CD14-positive monocyte (primary cell): Measurements from ENCODE around the gene PDE8B. TPM values are rescaled to one million over a fixed set of nuclear protein-coding genes. Genes with fewer than 3 reads are reported as not detected.

ENCODE experiments used
- DNase-seq, 3 donors: peaks; one replicate each; pipeline ENCODE4 v3.0.0-alpha.2; 2011 to 2022
- H2AFZ ChIP-seq: 2 replicates; pipeline ENCODE4 v1.6.0; 2012; ENCODE audit warnings: mild to moderate bottlenecking, low read depth, low read length, inconsistent platforms; ENCODE audit not compliant: insufficient read depth, poor library complexity, severe bottlenecking
- H3K27ac ChIP-seq, 2 donors: 1 replicate in 1 of 2; 2 replicates in 1 of 2; pipeline ENCODE4 v1.5.1; 2012 to 2013; ENCODE audit warnings: low read length in 2 of 2, control low read depth in 1 of 2, inconsistent platforms in 1 of 2, low read depth in 1 of 2, mild to moderate bottlenecking in 1 of 2
- H3K27me3 ChIP-seq, 2 donors: one replicate each; pipeline versions ENCODE4 v1.6.0 to v1.6.1; 2011 to 2013; ENCODE audit warnings: low read length in 2 of 2; ENCODE audit not compliant: control insufficient read depth in 2 of 2, insufficient read depth in 2 of 2
- H3K36me3 ChIP-seq, 2 donors: replicated peaks in 1 of 2; 1 replicate in 1 of 2; 2 replicates in 1 of 2; pipeline versions ENCODE4 v1.5.1 to v1.6.1; 2012 to 2013; ENCODE audit warnings: low read length in 2 of 2, control low read depth in 1 of 2, inconsistent platforms in 1 of 2, mild to moderate bottlenecking in 1 of 2; ENCODE audit not compliant: insufficient read depth in 2 of 2, control insufficient read depth in 1 of 2
- H3K4me1 ChIP-seq, 2 donors: 1 replicate in 1 of 2; 2 replicates in 1 of 2; pipeline versions ENCODE4 v1.5.1 to v1.6.1; 2012 to 2013; ENCODE audit warnings: low read length in 2 of 2, control low read depth in 1 of 2, inconsistent platforms in 1 of 2, mild to moderate bottlenecking in 1 of 2, moderate library complexity in 1 of 2; ENCODE audit not compliant: insufficient read depth in 2 of 2, control insufficient read depth in 1 of 2
- H3K4me2 ChIP-seq: replicated peaks from 2 replicates; pipeline ENCODE3; 2012; ENCODE audit warnings: low read length, moderate library complexity, mild to moderate bottlenecking; ENCODE audit not compliant: poor library complexity, severe bottlenecking; ENCODE audit errors: extremely low read depth
- H3K4me3 ChIP-seq, 3 experiments: fragments of 200-600 bp in 1 of 3; sonication (generic) in 1 of 3; replicated peaks in 1 of 3; 1 replicate in 2 of 3; 2 replicates in 1 of 3; pipeline ENCODE4 v1.5.1; 2011 to 2013; ENCODE audit warnings: low read length in 3 of 3, mild to moderate bottlenecking in 3 of 3, control low read depth in 2 of 3, low read depth in 2 of 3, inconsistent platforms in 1 of 3, moderate library complexity in 1 of 3
- H3K79me2 ChIP-seq: 2 replicates; pipeline ENCODE4 v1.6.0; 2012; ENCODE audit warnings: mild to moderate bottlenecking, control low read depth, inconsistent platforms, low read length, moderate library complexity; ENCODE audit not compliant: insufficient read depth
- H3K9ac ChIP-seq: 2 replicates; pipeline ENCODE4 v1.6.0; 2017; ENCODE audit warnings: low read length, mild to moderate bottlenecking; ENCODE audit not compliant: insufficient read depth, poor library complexity, severe bottlenecking
- H3K9me3 ChIP-seq, 2 donors: replicated peaks in 1 of 2; 1 replicate in 1 of 2; 2 replicates in 1 of 2; pipeline versions ENCODE4 v1.5.1 to v1.6.1; 2012 to 2013; ENCODE audit warnings: low read length in 2 of 2, control low read depth in 1 of 2; ENCODE audit not compliant: control insufficient read depth in 1 of 2, insufficient read depth in 1 of 2
- H4K20me1 ChIP-seq: 2 replicates; pipeline ENCODE4 v1.6.0; 2012; ENCODE audit warnings: mild to moderate bottlenecking, low read length, control low read depth, moderate library complexity; ENCODE audit not compliant: insufficient read depth
- H3K27ac Mint-ChIP-seq, 7 donors: one replicate each; pipeline ENCODE4 v1.8.0; 2020; ENCODE audit warnings: mild to moderate bottlenecking in 7 of 7, mixed read lengths in 7 of 7, moderate library complexity in 6 of 7, inconsistent platforms in 2 of 7
- H3K27me3 Mint-ChIP-seq, 3 donors: one replicate each; pipeline ENCODE4 v1.8.0; 2021 to 2022; ENCODE audit warnings: low read depth in 3 of 3, mild to moderate bottlenecking in 3 of 3, mixed read lengths in 3 of 3, moderate library complexity in 3 of 3, inconsistent platforms in 1 of 3
- H3K36me3 Mint-ChIP-seq, 2 donors: one replicate each; pipeline ENCODE4 v1.8.0; 2020; ENCODE audit warnings: mixed read lengths in 2 of 2, inconsistent platforms in 1 of 2, mild to moderate bottlenecking in 1 of 2
- H3K4me1 Mint-ChIP-seq: one replicate; pipeline ENCODE4 v1.8.0; 2020; ENCODE audit warnings: mild to moderate bottlenecking, mixed read lengths
- H3K4me3 Mint-ChIP-seq, 2 donors: one replicate each; pipeline ENCODE4 v1.8.0; 2020; ENCODE audit warnings: mild to moderate bottlenecking in 2 of 2, mixed read lengths in 2 of 2, moderate library complexity in 1 of 2
- H3K9me3 Mint-ChIP-seq, 7 donors: one replicate each; pipeline ENCODE4 v1.8.0; 2020 to 2022; ENCODE audit warnings: mixed read lengths in 7 of 7, mild to moderate bottlenecking in 6 of 7, moderate library complexity in 6 of 7, inconsistent platforms in 2 of 7
- CTCF ChIP-seq: fragments of 200-600 bp; IDR thresholded peaks from one replicate; pipeline ENCODE4 v1.8.0; 2022; ENCODE audit warnings: antibody characterized with exemption, mild to moderate bottlenecking
- WGBS: methylation state at CpG from one replicate; pipeline ENCODE4 v1.1.5; 2013; ENCODE audit warnings: missing lambda C conversion rate; ENCODE audit not compliant: insufficient coverage; 5-methylcytosine and 5-hydroxymethylcytosine counted together
- intact Hi-C, 2 donors: fragments of 100-400 bp; cut with micrococcal nuclease; formaldehyde crosslinking; loops; one replicate each; pipeline versions ENCODE4 v1.15.0 to v1.15.1; 2023
- polyA plus RNA-seq, 3 donors: library from polyadenylated mRNA; depleted of rRNA in 1 of 3; unstranded in 2 of 3; stranded (reverse) in 1 of 3; fragments of 300-500 nt in 2 of 3; fragments of >200 nt in 1 of 3; fragmentation: Illumina TruSeq in 2 of 3; gene quantifications; 1 replicate in 2 of 3; 2 replicates in 1 of 3; pipeline ENCODE4 v1.2.3, GENCODE V29; 2012 to 2021

Gene PDE8B
- polyA plus RNA-seq, 3 donors: 0.11 to 0.61 (median 0.29) TPM

DNA sequence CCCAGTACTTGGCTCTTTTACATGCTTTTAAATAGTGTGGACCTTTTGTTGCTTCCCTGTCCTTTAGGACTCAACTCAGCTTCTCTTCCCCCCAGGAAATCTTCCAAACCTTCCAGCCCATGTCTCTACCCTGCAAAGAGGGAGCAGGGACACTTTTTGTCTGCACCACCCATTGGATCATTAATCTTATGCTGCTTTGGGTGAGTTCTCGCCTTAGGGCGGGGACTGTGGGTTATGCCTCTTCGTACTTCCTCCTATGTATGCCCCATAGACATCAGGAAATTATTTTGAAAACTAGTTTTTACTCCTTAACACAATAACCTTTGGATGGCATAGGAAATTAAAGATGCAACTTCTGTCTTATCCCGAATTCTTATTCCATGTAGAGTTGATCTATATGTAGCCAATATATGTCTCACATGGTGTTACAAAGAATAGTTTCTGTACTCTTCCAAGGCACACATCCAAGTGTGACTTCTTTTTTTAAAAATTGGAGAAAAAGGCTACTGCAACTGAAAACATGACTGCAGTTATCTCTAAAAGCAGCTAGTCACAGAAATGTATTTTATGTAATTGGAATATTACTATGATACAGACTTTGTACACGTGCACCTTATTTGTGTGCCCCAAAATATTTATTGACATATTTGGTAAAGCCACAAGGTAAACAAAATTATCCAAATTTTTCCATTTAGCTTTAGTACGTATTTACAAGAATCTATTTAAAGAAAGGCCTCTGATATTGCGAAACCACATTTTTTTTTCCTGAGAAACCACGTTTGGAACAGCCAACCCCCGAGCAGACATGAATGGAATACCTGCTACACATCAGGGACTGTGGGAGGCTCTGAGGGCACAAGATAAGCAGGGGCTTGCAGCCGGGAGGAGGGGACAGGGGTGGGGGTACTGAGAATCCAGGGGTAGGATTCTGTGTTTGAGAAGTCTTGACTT, 148.1 kb downstream of the PDE8B start:
- peaks cover 9% of the 10 kb centered on the region for H3K4me1 Mint-ChIP-seq
- H3K4me1 ChIP-seq: peaks cover 0 to 5% of the 10 kb centered on the region in 2 donors
- H3K9me3 Mint-ChIP-seq: peaks cover 0 to 2% (median 0%) of the 10 kb centered on the region in 7 donors
- no peak overlapping the region for H3K4me3 ChIP-seq
- no peaks in the 10 kb centered on the region for H3K36me3 ChIP-seq
- no peaks in the 10 kb centered on the region for H4K20me1 ChIP-seq
- 30% methylated on average over 3 of the region's 10 CpGs for WGBS
- H2AFZ ChIP-seq: peak overlapping the region; percentile 18
- no peaks in the 10 kb centered on the region for H3K36me3 Mint-ChIP-seq
- H3K4me3 Mint-ChIP-seq: no peak overlapping the region
- H3K9ac ChIP-seq: no peak overlapping the region
- H3K9me3 ChIP-seq: no peaks in the 10 kb centered on the region
- H3K27ac Mint-ChIP-seq: no peak overlapping the region
- intact Hi-C loops: no loop called here
- no peaks in the 10 kb centered on the region for H3K79me2 ChIP-seq
- no peak overlapping the region for H3K27ac ChIP-seq
- peaks cover 2 to 4% (median 4%) of the 10 kb centered on the region in 3 donors for H3K27me3 Mint-ChIP-seq
- DNase-seq: no peak
- no peaks in the 10 kb centered on the region for H3K27me3 ChIP-seq
- H3K4me2 ChIP-seq: no peak overlapping the region
- no peak for TF ChIP-seq CTCF

GRCh38 chr5:77359231-77359630, 148.8 kb downstream of the PDE8B start:
- Histone ChIP-seq H3K9ac (no peak overlapping the region), H3K27ac (no peak overlapping the region), H3K36me3 (no peaks in the 10 kb centered on the region), H3K9me3 (no peaks in the 10 kb centered on the region), H3K4me3 (no peak overlapping the region), H2AFZ (no peak overlapping the region), H4K20me1 (no peaks in the 10 kb centered on the region), H3K27me3 (no peaks in the 10 kb centered on the region), H3K79me2 (no peaks in the 10 kb centered on the region), H3K4me1 (peaks cover 0 to 5% of the 10 kb centered on the region in 2 donors), H3K4me2 (no peak overlapping the region)
- peaks cover 2 to 4% (median 4%) of the 10 kb centered on the region in 3 donors for H3K27me3 Mint-ChIP-seq
- TF ChIP-seq CTCF: no peak
- H3K27ac Mint-ChIP-seq: no peak overlapping the region
- intact Hi-C loops: no loop called here
- H3K4me3 Mint-ChIP-seq: no peak overlapping the region
- no peak for DNase-seq
- peaks cover 0 to 2% (median 0%) of the 10 kb centered on the region in 7 donors for H3K9me3 Mint-ChIP-seq
- peaks cover 9% of the 10 kb centered on the region for H3K4me1 Mint-ChIP-seq
- no CpG with 5 or more reads among the region's 6 CpGs for WGBS
- H3K36me3 Mint-ChIP-seq: no peaks in the 10 kb centered on the region
